HG02798 (cell line): ENCODE measurements around the gene PICK1.
"Not testable (repeated sequence)": the region's sequence is repeated elsewhere in the genome, so short reads cannot be mapped to it uniquely, and the experiment has no call there.

ENCODE experiments used
- ATAC-seq: cut with Tn5 transposase; IDR thresholded peaks from one replicate; pipeline ENCODE4 v1.9.1; 2021; ENCODE audit warnings: mild to moderate bottlenecking; ENCODE audit not compliant: unreplicated experiment, poor library complexity

PICK1 gene

DNA sequence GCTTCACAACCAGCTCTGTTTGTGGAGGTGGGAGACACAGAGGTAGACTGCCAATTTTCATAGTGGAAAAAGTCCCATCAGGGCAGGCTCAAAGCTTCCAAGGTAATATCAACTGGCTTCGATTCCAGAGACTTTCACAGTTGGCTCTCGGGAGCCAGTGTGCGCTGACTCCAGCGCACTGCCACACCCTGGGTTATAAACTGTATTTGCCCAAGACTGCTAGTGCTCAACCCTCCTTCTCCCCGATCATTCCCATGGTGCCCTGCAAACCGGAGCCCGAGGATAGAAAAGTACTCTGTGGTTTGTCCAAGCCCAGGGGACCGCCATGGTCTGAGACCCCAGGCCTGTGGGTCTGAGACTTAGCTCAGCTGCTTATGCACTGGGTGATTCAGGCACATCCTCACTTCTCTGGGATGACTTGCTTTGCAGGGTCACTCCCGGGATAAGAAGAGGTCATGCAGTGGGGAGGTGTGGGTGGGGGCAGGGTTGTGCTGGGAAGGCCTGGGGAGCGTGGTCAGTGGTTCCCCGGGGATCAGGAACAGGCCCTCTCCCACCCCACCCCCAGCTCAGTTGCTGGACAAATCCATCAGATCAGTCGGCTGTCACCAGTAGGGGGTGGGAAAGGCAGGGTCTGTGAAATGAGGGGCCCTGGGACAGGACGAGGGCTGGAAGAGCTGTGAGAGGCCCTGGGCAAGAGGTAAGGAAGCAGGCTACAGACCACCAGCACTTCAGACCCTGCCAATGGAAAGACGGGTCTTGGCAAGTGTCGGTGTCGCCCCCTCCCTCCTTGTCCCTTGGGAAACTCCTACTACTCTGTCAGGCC lies 26.7 kb upstream of the PICK1 start:
- no peak for ATAC-seq

DNA sequence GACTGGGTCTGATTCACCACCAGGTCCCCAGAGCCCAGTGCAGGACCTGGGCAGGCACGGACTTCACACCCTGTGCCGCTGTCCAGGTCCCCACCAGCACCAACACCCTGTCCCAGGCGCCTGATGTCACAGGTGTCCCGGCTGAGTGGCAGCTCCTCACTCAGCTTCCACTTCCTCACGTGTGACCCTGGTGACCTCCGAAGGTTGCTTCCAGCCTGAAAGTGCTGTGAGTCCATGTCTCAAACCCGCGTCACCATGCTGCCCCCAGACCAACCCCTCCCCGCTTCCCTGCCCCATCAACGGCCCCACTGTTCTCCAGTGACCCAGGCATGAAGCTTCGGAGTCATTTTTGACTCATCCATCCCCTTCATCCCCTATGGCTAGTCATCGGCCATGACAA lies 25.7 kb upstream of the PICK1 start:
- ATAC-seq, result no peak

DNA sequence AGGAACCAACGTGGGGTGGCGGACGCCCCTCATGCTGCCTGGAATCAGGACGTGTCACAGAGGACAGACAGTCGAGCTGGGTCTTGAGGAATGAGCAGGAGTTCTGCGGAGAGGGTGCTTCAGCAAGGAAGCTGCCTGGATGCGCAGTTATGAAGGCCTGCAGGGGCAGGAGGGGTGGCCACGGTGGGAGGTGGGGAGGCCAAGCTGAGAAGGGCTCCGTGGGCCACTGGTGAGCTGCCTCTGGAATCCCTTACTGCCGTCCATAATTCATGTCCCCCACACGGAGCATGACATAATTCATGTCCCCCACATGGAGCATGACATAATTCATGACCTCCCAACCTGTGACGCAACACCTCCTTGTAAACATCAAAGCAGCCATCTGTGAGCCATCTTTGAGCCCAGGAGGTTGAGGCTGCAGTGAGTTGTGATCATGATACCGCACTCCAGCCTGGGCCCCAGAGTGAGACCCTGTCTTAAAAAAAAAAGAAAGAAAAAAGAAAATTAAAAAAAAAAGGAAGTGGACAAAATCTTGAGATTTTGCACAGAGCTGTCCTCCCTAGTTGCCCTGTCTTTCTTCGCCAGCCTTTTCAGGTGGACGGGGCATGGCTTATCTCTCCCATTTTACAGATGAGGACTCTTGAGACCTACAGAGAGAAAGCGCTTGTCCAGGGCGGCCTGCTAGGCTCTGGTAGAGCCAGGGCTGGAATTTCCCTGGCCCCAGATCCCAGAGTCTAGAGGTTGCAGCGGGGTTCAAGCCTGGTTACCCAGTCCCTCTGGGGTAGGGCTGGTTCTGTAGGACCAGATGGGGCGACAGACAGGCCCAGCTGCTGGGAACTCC lies 24.3 kb upstream of the PICK1 start:
- no peak for ATAC-seq

DNA sequence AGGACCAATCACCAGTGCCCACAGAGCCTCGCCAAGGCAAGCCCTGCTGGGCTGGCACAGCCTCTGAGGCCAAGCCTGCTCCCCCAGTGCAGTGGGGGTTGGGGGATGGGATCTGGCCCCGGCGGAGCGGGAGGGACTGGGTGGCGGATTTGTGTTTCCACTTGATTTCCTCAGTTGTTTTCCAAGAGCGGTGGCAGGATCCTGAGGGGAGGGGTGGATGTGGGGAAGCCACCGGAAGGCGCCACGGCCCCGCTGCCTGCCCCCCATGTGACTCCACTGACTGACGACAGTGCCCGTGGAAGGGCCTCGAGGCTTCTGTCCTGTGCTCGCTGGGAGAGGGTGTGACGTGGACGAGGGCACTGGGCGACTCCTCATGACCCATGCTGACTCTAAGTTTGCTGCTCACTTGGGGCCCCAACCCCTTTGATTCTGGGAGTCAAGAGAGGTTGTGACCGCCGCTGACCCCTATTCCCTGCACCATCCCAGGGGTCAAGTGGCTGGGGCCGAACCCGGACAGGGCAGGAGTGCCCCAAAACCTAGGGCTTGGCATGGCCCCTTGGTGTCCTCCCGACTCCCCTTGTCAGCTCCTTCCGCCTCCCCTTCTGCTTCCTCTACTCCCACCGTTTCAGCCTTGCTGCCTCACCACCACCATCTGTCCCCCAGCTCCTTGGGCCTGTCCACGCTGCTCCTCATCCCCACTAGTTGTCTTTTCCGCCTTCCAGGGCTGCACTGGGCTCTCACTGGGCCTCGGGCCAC lies 23.5 kb upstream of the PICK1 start:
- no peak for ATAC-seq

DNA sequence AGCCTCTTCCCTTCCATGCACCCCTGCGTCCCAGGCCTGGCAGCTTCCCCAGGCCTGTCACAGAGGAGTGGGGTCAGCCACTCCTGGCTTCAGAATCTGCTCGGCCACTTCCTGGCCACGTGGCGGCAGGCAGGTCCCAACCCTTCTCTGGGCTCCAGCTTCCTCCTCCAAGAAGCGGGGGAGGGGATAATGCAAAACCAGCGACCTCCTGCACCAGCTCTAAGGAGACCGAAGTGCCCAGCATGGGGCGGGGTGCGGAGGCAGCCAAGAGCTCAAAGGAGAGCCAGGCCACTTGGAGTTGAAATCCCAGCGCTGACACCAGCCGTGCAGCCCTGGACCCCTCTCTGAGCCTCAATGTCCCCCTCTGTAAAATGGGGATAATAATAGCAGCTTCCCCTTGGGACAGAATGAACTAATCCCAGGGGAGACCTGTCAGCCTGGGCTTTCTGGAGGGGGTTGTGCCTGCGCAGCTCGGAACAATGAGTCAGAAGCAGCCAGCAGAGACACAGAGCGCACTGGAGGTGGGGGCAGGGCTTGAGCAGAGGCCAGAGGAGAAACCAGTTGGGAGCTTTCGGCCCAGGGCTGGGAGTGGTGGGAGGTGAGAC lies 22.8 kb upstream of the PICK1 start:
- no peak for ATAC-seq

DNA sequence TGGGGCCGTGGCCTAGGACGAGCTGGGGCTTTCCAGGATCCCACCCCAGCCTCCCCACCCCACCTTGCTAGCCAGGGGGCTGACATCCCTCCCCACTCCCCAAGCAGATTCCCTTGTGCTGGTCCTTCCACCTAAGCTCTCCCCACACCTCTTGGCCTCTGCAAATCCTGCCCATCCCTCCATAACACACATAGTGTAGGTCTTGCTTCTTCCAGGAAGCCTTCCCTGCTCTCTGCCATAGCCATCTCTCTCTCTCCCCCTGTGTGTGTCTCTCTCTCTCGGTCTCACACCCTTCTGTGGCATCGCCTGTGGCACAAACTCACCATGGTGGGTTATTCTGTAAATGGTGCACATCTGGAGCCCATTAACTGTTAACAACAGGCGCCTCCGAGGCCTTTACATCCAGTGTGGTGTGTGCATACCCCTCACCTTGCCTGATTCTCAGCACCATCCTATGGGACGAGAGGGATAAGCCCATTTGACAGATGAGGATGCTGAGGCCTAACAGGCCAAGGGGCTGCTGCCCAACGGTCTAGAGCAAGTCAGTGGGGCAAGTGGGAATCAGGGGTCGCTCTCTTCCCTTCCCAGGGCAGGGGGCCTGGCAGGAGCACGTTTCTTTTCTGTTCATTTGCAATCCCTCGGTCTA lies 22.2 kb upstream of the PICK1 start:
- ATAC-seq, result no peak

DNA sequence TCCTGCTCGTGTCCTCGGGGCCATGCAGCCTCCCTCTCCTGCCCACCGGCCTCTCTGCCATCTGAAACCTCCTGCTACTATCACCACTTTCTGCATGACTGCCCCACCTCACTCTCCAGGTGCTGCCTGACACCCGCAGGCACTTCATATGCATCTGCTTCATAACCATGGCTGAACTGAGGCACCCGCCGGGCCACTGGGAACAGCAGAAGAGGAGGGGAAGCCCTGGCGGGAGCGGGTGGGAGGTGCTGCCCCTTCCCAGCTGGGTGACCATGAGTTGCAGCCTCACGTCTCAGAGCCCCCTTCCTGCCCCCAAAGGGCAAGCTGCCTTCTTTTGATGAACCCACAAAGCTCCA lies 21.7 kb upstream of the PICK1 start:
- ATAC-seq, result no peak

DNA sequence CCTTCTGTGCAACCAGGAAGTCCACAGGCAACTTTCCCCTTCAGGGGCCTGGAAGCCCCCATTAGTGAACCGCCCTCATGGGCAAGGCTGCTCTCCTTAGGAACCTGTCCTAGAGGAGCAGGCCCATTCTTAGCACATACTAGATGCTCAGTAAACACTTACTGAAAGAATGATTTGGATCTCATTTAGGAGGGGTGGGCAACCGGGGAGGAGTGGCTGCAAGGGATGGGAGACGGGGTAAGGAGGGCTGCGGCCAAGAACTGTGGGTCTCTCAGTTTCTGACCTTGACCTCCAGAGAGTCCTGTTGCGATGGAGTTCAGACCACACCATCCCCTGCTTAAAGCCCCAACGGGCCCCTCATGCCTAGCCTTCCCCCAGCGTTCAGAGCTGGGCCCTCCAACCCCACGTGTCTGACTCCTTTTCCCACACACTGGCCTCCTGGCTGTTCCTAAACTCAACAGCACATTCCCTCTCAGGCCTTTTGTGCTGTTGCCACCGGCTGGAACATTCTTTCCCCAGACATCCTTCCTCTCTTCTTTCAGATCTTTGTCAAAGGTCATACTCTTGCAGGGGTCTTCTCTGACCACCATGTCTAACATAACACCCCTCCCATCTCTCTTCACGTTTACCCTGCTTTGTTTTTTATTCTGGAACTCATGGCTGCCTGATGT lies 20.7 kb upstream of the PICK1 start:
- ATAC-seq, result no peak

DNA sequence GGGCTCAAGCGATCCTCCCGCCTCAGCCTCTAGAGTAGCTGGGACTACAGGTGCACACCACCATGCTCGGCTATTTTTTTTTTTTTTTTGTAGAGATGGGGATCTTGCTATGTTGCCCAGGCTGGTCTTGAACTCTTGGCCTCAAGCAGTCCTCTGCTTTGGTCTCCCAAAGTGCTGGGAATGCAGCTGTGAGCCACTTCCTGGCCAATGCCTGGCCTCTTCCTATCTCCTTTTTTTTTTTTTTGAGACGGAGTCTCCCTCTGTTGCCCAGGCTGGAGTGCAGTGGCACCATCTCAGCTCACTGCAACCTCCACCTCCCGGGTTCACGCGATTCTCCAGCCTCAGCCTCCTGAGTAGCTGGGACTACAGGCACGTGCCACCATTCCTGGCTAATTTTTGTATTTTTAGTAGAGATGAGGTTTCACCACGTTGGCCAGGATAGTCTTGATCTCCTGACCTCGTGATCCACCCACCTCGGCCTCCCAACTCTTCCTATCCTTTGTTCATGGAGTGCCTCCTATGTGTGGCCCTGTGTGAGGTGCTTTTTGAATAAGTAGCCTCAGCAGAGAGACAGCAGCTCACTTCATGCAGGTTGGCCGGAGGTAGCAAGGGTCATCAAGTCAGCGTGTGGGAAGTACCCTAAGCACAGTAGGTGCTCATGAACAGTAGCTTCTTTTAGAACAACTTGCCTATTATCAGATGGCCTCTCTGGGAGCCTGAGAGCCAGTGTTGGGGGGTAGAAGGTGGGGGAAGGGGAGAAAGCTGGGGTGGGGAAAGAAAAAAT lies 19.6 kb upstream of the PICK1 start:
- not testable (repeated sequence) for ATAC-seq

DNA sequence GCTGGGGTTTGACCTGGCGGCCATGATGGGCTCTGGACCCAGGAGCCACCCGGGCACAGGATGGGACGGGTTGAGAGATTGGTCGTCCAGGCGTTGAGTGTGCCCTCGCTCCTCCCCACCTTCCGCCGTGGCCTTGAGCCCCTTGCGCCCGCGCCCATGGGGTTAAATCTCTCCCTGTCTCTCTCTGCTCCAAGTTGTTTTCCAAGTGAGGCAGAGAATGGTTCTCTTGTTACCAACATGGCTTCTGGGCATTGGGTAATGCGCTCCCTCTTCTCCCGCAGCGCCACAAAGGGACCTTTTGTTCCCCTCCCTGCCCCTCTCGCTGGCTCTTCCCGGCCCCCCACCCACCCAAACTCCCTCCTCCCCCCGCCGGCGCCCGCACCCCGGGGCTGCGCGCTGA lies 18.8 kb upstream of the PICK1 start:
- ATAC-seq, result no peak

DNA sequence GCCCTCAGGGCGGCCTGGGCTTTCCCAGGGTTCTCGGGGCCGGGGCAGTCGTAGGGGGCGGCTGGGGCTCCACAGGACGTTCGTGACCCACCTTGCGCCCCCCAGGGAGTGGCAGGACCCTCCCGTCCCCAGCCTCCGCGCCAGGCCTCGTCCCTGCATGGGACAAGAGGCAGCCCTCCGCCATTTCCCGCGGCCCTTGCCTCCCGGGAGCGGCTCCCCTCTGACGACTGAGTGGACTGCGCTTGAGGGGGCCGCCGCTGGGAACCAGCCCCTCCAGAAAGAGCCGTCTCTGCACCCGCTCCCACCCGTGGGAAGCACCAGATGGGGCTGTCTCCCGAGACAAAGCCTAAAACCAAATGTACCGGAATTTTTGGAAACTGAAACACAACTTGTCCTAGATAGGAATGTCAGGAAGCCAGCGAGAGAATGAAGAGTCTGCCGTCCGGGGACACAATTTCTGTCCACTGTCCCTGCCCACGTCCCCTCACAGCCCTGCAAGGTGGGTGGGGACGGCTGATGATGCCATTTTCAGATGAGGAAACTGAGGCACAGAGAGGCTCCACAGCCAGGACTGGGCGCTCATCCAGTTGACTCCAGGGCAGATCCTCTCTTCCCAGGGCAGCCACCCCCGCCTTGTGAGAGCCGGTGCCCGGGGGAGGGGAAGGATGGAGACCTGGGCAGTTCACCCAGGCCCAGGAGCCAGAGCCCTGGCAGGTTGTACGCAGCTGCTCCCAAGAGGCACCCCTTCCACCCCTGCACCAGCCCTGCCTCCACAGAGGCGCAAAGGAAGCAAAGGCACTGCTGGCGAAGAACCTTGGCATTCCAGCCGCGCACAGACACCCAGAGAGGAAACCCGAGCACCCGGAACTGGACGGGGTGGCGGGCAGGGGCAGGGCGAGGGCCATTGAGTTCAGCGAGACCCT lies 18.1 kb upstream of the PICK1 start:
- no peak for ATAC-seq

DNA sequence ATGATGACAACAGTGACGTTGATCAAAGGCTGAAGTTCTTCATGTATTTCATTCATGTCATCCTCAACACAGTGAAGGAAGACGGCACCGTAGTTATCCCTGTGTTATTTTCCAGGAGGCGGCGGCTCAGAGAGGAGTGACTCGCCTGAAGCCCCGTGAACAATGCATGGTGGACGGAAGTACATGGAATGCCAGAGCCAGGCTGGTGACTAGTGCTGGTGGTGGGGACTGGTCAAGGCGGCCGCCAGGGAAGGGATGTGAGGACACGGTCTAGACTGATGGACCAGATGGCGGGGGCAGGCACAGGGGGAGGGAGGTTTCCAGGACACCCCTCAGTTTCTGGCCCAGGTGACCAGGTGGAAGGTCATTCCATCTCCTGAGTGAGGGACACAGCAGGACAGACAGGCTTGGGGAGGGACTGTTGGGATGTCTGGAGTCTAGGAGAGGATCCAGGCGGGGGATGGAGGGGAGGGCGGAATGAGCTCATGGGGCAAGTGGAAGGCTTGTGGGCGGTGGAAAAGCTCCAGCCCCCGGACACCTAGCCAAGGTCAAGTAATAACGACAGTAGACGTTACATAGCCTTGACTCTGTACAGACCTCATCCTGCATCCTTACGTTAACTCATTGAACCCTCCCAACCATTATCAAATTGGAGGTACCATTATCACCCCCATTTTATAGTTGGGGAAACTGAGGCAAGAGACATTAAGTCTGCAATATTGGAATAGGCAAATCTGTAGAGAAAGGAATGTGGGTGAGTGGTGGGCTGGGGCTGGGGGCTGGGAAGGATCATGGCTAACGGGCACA lies 16.0 kb upstream of the PICK1 start:
- ATAC-seq, result no peak

DNA sequence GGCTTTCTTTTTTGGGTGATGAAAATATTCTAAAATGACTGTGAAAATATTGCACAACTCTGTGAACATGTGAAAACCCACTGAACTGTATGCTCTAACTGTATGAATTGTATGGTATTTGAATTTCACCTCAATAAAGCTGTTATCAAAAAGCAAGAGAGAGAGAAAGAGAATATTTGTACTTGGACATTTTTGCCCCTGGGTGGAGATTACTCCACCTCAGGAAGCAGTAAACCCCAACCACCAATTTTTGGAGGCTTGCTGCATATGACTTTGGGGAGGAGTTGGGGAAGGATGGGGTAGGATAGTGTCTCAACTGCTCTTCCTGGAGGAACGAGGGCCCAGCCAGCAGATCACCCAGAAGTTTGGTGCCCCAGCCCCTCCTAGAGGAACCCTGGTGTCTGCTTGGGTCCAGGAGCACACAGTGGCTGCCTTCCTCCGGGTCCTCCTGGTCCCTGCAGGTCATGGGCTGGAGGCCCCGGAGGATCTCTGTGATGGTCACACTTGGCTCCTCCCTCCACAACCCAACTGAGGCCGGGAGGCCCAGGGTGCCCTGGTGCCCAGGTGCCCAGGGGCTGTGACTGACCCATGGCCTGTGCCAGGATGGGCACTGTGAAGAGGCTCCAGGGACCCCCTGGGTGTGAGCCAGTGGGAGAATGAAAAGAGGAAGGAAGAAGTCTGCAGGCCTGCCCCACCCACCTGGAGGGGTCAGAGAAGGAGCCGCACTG lies 15.3 kb upstream of the PICK1 start:
- no peak for ATAC-seq

DNA sequence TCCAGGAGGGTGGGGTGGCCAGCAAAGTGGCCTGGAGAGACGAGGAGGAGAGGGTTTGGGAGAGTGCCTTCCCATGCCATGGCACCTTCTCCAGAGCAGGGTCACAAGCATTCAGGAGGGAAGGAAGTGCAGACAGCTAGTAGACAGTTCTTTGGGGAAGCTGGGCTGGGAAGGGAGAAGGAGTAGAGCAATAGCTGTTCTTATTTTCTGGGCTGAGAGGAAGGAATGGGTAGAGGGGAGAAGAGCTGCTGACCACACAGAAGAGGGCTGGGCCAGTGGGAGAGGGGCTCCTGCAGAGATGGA lies 14.8 kb upstream of the PICK1 start:
- no peak for ATAC-seq

DNA sequence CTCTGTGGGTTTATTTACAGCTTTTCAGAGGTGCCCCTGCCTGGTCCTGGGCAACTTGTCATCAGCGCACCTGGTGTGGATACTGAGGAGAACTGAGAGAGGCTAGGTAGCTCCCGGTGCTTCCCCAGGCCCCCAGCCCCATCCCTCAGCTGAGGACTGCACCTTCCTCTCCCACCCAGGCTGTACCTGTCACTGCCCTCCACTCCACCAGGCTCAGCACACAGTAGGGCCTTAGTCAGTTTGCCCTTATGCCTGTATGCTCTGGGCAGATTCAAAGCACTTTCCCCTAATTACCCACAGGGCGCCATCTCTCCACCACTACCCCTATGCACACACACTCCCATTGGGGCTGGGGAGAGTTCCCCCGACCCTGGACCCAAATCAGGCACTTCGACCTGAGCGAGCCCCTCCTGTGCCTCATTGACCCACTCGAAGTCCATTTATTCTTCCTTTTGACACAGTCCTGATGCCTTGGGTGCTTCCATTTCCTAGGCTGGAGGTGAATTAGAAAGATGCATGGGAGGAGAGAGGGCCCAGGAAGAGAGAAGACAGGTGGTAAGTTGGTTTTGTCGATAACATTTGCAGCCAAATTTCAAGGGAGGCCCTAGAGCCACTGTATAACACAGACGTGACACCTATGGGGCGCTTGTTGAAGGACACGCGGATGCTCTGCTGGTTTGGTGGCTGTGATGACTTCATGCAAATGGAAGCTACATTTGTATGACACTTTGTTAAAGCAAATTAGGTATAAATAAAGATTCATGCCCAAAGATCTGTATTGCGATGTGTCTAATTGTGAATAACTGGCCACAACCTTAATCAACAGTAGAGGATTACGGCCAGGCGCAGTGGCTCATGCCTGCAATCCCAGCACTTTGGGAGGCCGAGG lies 13.8 kb upstream of the PICK1 start:
- no peak for ATAC-seq
